Peyer's patch (tissue), 4 donors: ENCODE data around the gene MMP11.

Source experiments
- POLR2A ChIP-seq, 2 donors: fragments of 450-650 bp; IDR thresholded peaks; one replicate each; pipeline ENCODE4 v1.5.1; 2017; ENCODE audit warnings: antibody characterized with exemption in 2 of 2, mild to moderate bottlenecking in 2 of 2, moderate library complexity in 2 of 2
- TF ChIP-seq, protein P1 (sequence below), 6 experiments: fragments of 450-650 bp in 4 of 6; fragments of 200-600 bp in 2 of 6; sonication (generic) in 1 of 6; IDR thresholded peaks; one replicate each; pipeline ENCODE4 v1.5.1; 2017 to 2019; ENCODE audit warnings: antibody characterized with exemption in 6 of 6, mild to moderate bottlenecking in 3 of 6, moderate library complexity in 1 of 6

DNA sequence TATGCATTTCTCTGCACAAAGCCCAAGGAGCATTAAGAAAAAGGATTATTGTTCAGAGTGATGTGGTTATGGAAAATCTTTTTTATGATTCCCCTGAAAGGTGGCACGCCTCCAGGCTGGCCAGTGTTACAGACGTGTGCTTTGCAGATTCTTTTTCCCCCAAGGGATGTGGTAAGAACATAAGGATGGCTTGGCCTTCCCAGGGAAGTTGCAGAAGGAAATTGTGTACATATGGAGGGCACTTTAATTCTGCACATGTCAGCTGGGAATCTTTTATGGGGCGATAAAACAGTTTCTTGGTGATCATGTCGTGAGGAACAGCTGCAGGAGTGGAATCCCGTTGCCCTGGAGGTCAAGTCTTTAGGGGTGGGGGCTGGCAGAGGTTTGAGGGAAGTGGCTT lies 23.8 kb downstream of the MMP11 start:
- no peak for TF ChIP-seq POLR2A (IDR thresholded peaks at IDR 0.05)
- TF ChIP-seq, protein P1, sequence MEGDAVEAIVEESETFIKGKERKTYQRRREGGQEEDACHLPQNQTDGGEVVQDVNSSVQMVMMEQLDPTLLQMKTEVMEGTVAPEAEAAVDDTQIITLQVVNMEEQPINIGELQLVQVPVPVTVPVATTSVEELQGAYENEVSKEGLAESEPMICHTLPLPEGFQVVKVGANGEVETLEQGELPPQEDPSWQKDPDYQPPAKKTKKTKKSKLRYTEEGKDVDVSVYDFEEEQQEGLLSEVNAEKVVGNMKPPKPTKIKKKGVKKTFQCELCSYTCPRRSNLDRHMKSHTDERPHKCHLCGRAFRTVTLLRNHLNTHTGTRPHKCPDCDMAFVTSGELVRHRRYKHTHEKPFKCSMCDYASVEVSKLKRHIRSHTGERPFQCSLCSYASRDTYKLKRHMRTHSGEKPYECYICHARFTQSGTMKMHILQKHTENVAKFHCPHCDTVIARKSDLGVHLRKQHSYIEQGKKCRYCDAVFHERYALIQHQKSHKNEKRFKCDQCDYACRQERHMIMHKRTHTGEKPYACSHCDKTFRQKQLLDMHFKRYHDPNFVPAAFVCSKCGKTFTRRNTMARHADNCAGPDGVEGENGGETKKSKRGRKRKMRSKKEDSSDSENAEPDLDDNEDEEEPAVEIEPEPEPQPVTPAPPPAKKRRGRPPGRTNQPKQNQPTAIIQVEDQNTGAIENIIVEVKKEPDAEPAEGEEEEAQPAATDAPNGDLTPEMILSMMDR (IDR thresholded peaks at IDR 0.05), result no peak
